Lung (tissue), 12 donors: ENCODE data around the gene DKK3. TPM values are rescaled to one million over a fixed set of nuclear protein-coding genes. Genes with fewer than 3 reads are reported as not detected.

Experiments used
- ATAC-seq: fragments of 200-7000 bp; cut with Tn5 transposase; one replicate; pipeline ENCODE4 v1.9.1; 2020; ENCODE audit warnings: moderate number of reproducible peaks; ENCODE audit not compliant: insufficient read depth, low FRiP score
- DNase-seq, 3 donors: peaks; one replicate each; pipeline ENCODE4 v3.0.0-alpha.2; 2013 to 2017
- H3K27ac ChIP-seq, 2 donors: one replicate each; pipeline ENCODE4 v1.5.1; 2013; ENCODE audit warnings: mild to moderate bottlenecking in 2 of 2, moderate library complexity in 2 of 2, control low read depth in 1 of 2, inconsistent platforms in 1 of 2, low read depth in 1 of 2, low read length in 1 of 2
- H3K27me3 ChIP-seq, 3 donors: one replicate each; pipeline ENCODE4 v1.5.1; 2013; ENCODE audit warnings: low read length in 2 of 3; ENCODE audit not compliant: control insufficient read depth in 3 of 3, insufficient read depth in 3 of 3
- H3K36me3 ChIP-seq, 4 donors: one replicate each; pipeline ENCODE4 v1.5.1; 2013; ENCODE audit warnings: low read length in 4 of 4, mild to moderate bottlenecking in 1 of 4, moderate library complexity in 1 of 4; ENCODE audit not compliant: control insufficient read depth in 4 of 4, insufficient read depth in 4 of 4
- H3K4me1 ChIP-seq, 5 donors: one replicate each; pipeline ENCODE4 v1.5.1; 2013; ENCODE audit warnings: low read length in 5 of 5, mild to moderate bottlenecking in 2 of 5, moderate library complexity in 1 of 5; ENCODE audit not compliant: control insufficient read depth in 5 of 5, insufficient read depth in 5 of 5
- H3K4me3 ChIP-seq: one replicate; pipeline ENCODE4 v1.5.1; 2013; ENCODE audit warnings: mild to moderate bottlenecking, control low read depth, moderate library complexity
- H3K9ac ChIP-seq, 2 donors: one replicate each; pipeline ENCODE4 v1.5.1; 2013; ENCODE audit warnings: low read length in 2 of 2, control low read depth in 1 of 2; ENCODE audit not compliant: insufficient read depth in 1 of 2
- H3K9me3 ChIP-seq, 4 donors: one replicate each; pipeline ENCODE4 v1.5.1; 2013; ENCODE audit warnings: low read length in 3 of 4, mild to moderate bottlenecking in 1 of 4, moderate library complexity in 1 of 4; ENCODE audit not compliant: control insufficient read depth in 4 of 4, insufficient read depth in 3 of 4
- CTCF ChIP-seq: IDR thresholded peaks from 2 replicates; pipeline ENCODE4 v1.5.1; 2012; ENCODE audit warnings: mild to moderate bottlenecking; ENCODE audit errors: control extremely low read depth, extremely low read depth
- WGBS, 2 donors: extraction: QIAGEN DNeasy Blood & Tissue Kit; methylation state at CpG; one replicate each; pipeline ENCODE4 v1.1.7; 2013; 5-methylcytosine and 5-hydroxymethylcytosine counted together
- polyA plus RNA-seq, 2 donors: library from polyadenylated mRNA; stranded (reverse); fragments of 200-250 nt; gene quantifications; one replicate each; pipeline ENCODE4 v1.2.1, GENCODE V29; 2013
- total RNA-seq, 2 donors: library from RNA; depleted of rRNA in 1 of 2; stranded (reverse); fragments of >200 nt in 1 of 2; gene quantifications; one replicate each; pipeline ENCODE4 v1.2.1, GENCODE V29; 2014 to 2021
- donor health status: control.
- donor health status: control.
- donor health status: Bipolar disorder and iron deficiency.
- donor health status: healthy.
- donor health status: DM: yes; HTN: yes; CAD: no.

DKK3 gene
- total and polyA plus RNA-seq, 4 donors: 45.3 to 121 (median 94.5) TPM

GRCh38 chr11:11998091-11998781 is 10.2 kb downstream of the DKK3 start:
- TF ChIP-seq CTCF: no peak
- no peak overlapping the region for H3K9ac ChIP-seq
- ATAC-seq (peak; percentile 38), DNase-seq (no peak)
- H3K27ac ChIP-seq: no peak overlapping the region
- H3K4me3 ChIP-seq: no peak overlapping the region
- 63 to 65% methylated on average over 8 of the region's 8 CpGs for WGBS, 2 donors
- H3K9me3 ChIP-seq: peaks cover 0 to 3% (median 0%) of the 10 kb centered on the region in 4 donors
- no peaks in the 10 kb centered on the region for H3K27me3 ChIP-seq
- no peaks in the 10 kb centered on the region for H3K4me1 ChIP-seq
- H3K36me3 ChIP-seq: peaks cover 2 to 42% (median 20%) of the 10 kb centered on the region in 4 donors

- Histone ChIP-seq H3K9ac (no peak overlapping the region), H3K27me3 (no peaks in the 10 kb centered on the region), H3K4me3 (no peak overlapping the region), H3K4me1 (no peaks in the 10 kb centered on the region), H3K36me3 (peaks cover 2 to 40% (median 20%) of the 10 kb centered on the region in 4 donors), H3K9me3 (peaks cover 0 to 2% (median 0%) of the 10 kb centered on the region in 4 donors), H3K27ac (no peak overlapping the region)
- no peak for TF ChIP-seq CTCF
- DNase-seq (no peak), ATAC-seq (no peak)
- 82 to 88% methylated on average over 3 of the region's 3 CpGs for WGBS, 2 donors
Measured at GRCh38 chr11:11997049-11997322, 11.4 kb downstream of the DKK3 start.

GRCh38 chr11:11996321-11997048 is 11.9 kb downstream of the DKK3 start:
- Histone ChIP-seq H3K27ac (no peak overlapping the region), H3K4me1 (no peaks in the 10 kb centered on the region), H3K9me3 (peaks cover 0 to 2% (median 0%) of the 10 kb centered on the region in 4 donors), H3K36me3 (peaks cover 2 to 36% (median 17%) of the 10 kb centered on the region in 4 donors), H3K27me3 (no peaks in the 10 kb centered on the region), H3K9ac (no peak overlapping the region), H3K4me3 (no peak overlapping the region)
- ATAC-seq (no peak), DNase-seq (no peak)
- 90 to 94% methylated on average over 11 of the region's 11 CpGs for WGBS, 2 donors
- TF ChIP-seq CTCF: no peak
